A673 (cell line): ENCODE data around the gene SENP5. TPM values are rescaled to one million over a fixed set of nuclear protein-coding genes. Genes with fewer than 3 reads are reported as not detected.

ENCODE experiments used
- BruUV-seq: library from RNA; stranded (reverse); fragments of 400-500 nt; replicated peaks from 2 replicates; lab custom pipeline; 2021; lab: Mats Ljungman, UMichigan
- CTCF ChIA-PET: fragments of 300-600 bp; sonication (Branson Sonifier 250); formaldehyde crosslinking; loops from one replicate; lab custom pipeline; 2022; ENCODE audit warnings: antibody characterized with exemption; lab: Charles Lee
- POLR2A ChIA-PET: fragments of 300-600 bp; sonication (Branson Sonifier 250); formaldehyde crosslinking; loops from one replicate; lab custom pipeline; 2022; ENCODE audit warnings: antibody characterized with exemption; ENCODE audit not compliant: low non-redundant PET; lab: Charles Lee
- DNase-seq: peaks from one replicate; pipeline ENCODE4 v3.0.0-alpha.2; 2015; ENCODE audit warnings: low spot score
- H3K27ac ChIP-seq: fragments of 200-600 bp; sonication (generic); 2 replicates; pipeline ENCODE4 v1.5.1; 2016; ENCODE audit warnings: mixed run types, low read depth, mild to moderate bottlenecking, mixed read lengths, antibody characterized with exemption, low read length; ENCODE audit not compliant: poor library complexity, severe bottlenecking
- H3K27me3 ChIP-seq: fragments of 200-600 bp; sonication (generic); replicated peaks from 2 replicates; pipeline ENCODE4 v1.6.1; 2017; ENCODE audit warnings: mixed run types, low read depth, mild to moderate bottlenecking, mixed read lengths, antibody characterized with exemption, low read length; ENCODE audit not compliant: insufficient read depth, poor library complexity
- H3K36me3 ChIP-seq: fragments of 200-600 bp; sonication (generic); 2 replicates; pipeline ENCODE4 v1.6.1; 2016; ENCODE audit warnings: mixed run types, mild to moderate bottlenecking, mixed read lengths, antibody characterized with exemption, low read length; ENCODE audit not compliant: insufficient read depth, poor library complexity, severe bottlenecking
- H3K4me1 ChIP-seq: fragments of 200-600 bp; sonication (generic); 2 replicates; pipeline ENCODE4 v1.6.1; 2017; ENCODE audit warnings: mixed run types, mild to moderate bottlenecking, mixed read lengths, antibody characterized with exemption, low read length; ENCODE audit not compliant: insufficient read depth, poor library complexity, severe bottlenecking
- H3K4me3 ChIP-seq: fragments of 200-600 bp; sonication (generic); 2 replicates; pipeline ENCODE4 v1.5.1; 2016; ENCODE audit warnings: low read depth, mixed run types, mild to moderate bottlenecking, mixed read lengths, low read length; ENCODE audit not compliant: poor library complexity, severe bottlenecking
- H3K9me3 ChIP-seq: fragments of 200-600 bp; sonication (generic); 2 replicates; pipeline ENCODE4 v1.6.1; 2016; ENCODE audit warnings: mixed run types, low read depth, mild to moderate bottlenecking, mixed read lengths, antibody characterized with exemption, low read length; ENCODE audit not compliant: poor library complexity, severe bottlenecking
- CTCF ChIP-seq: fragments of 300-800, 200-600 bp; sonication (generic); conservative IDR thresholded peaks from 2 replicates; pipeline ENCODE4 v1.5.1; 2017; ENCODE audit warnings: low read depth, mild to moderate bottlenecking, antibody characterized with exemption, low read length, moderate library complexity, mixed read lengths
- EZH2 ChIP-seq: fragments of 200-600 bp; sonication (generic); IDR thresholded peaks from 2 replicates; pipeline ENCODE4 v1.6.1; 2017; ENCODE audit warnings: borderline replicate concordance, low read depth, mild to moderate bottlenecking, mixed read lengths, antibody characterized with exemption, low read length; ENCODE audit not compliant: poor library complexity, severe bottlenecking
- intact Hi-C: fragments of 100-400 bp; cut with micrococcal nuclease; formaldehyde crosslinking; loops from one replicate; pipeline ENCODE4 v1.10.0; 2022; ENCODE audit not compliant: unreplicated experiment
- total RNA-seq: library from RNA; stranded (reverse); gene quantifications from 2 replicates; pipeline ENCODE4 v1.2.3, GENCODE V29; 2021

SENP5 gene
- total RNA-seq, 1 experiment from 2014 or later: 42.2 TPM

GRCh38 chr3:196896229-196896628, 28.5 kb downstream of the SENP5 start:
- Histone ChIP-seq H3K27ac (no peak overlapping the region), H3K4me1 (no peaks in the 10 kb centered on the region), H3K9me3 (no peaks in the 10 kb centered on the region), H3K4me3 (no peak overlapping the region), H3K36me3 (peaks cover 6% of the 10 kb centered on the region), H3K27me3 (no peaks in the 10 kb centered on the region)
- intact Hi-C loops: no loop called here
- TF ChIP-seq EZH2 (no peak), CTCF (no peak)
- ChIA-PET POLR2A (no interaction called here), CTCF (no interaction called here)
- no TSS peak for BruUV-seq
- DNase-seq: no peak

- H3K27ac ChIP-seq: no peak overlapping the region
- no peak for DNase-seq
- BruUV-seq: no TSS peak
- TF ChIP-seq EZH2 (no peak), CTCF (no peak)
- intact Hi-C loops: no loop called here
- no peak overlapping the region for H3K4me3 ChIP-seq
- ChIA-PET CTCF (no interaction called here), POLR2A (no interaction called here)
- no peaks in the 10 kb centered on the region for H3K27me3 ChIP-seq
- H3K36me3 ChIP-seq: peaks cover 38% of the 10 kb centered on the region
- H3K9me3 ChIP-seq: no peaks in the 10 kb centered on the region
- no peaks in the 10 kb centered on the region for H3K4me1 ChIP-seq
These were observed 34.0 kb downstream of the SENP5 start for GRCh38 chr3:196901768-196902167.

GRCh38 chr3:196902296-196902695, 34.6 kb downstream of the SENP5 start:
- CTCF ChIA-PET: no interaction called here
- TF ChIP-seq EZH2 (no peak), CTCF (no peak)
- no peak overlapping the region for H3K27ac ChIP-seq
- intact Hi-C loops: no loop called here
- no peak overlapping the region for H3K4me3 ChIP-seq
- H3K4me1 ChIP-seq: no peaks in the 10 kb centered on the region
- no TSS peak for BruUV-seq
- DNase-seq: no peak
- no peaks in the 10 kb centered on the region for H3K27me3 ChIP-seq
- H3K9me3 ChIP-seq: no peaks in the 10 kb centered on the region
- H3K36me3 ChIP-seq: peaks cover 39% of the 10 kb centered on the region
- POLR2A ChIA-PET: no interaction called here
